Neural cell (in vitro differentiated cells): ENCODE measurements around the gene SND1. TPM values are rescaled to one million over a fixed set of nuclear protein-coding genes. Genes with fewer than 3 reads are reported as not detected.

ENCODE experiments used
- H2AFZ ChIP-seq: fragments of 200-600, 300-800 bp; sonication (generic), shearing (Covaris generic); 2 replicates; pipeline ENCODE4 v1.6.0; 2014; ENCODE audit warnings: low read depth, mild to moderate bottlenecking, antibody characterized with exemption, low read length, moderate library complexity
- H3F3A ChIP-seq: fragments of 200-600 bp; shearing (Covaris generic); 2 replicates; pipeline ENCODE4 v1.6.1; 2016; ENCODE audit warnings: mild to moderate bottlenecking, moderate library complexity, mixed read lengths, antibody characterized with exemption, low read length; ENCODE audit not compliant: insufficient read depth, poor library complexity, severe bottlenecking
- H3K27ac ChIP-seq: fragments of 200-600, 300-800 bp; sonication (generic), shearing (Covaris generic); 2 replicates; pipeline ENCODE4 v1.5.1; 2014; ENCODE audit warnings: mild to moderate bottlenecking, low read length, moderate library complexity
- H3K27me3 ChIP-seq: fragments of 300-800, 200-600 bp; sonication (generic), shearing (Covaris generic); 2 replicates; pipeline ENCODE4 v1.6.0; 2014; ENCODE audit warnings: mild to moderate bottlenecking, low read depth, low read length, moderate library complexity; ENCODE audit not compliant: insufficient read depth
- H3K36me3 ChIP-seq: fragments of 300-800, 200-600 bp; sonication (generic), shearing (Covaris generic); 2 replicates; pipeline ENCODE4 v1.5.1; 2014; ENCODE audit warnings: mild to moderate bottlenecking, antibody characterized with exemption, low read length, moderate library complexity; ENCODE audit not compliant: insufficient read depth
- H3K4me2 ChIP-seq: fragments of 300-800, 200-600 bp; sonication (generic), shearing (Covaris generic); 2 replicates; pipeline ENCODE4 v1.6.0; 2014; ENCODE audit warnings: mild to moderate bottlenecking, low read length
- H3K4me3 ChIP-seq: fragments of 300-800, 200-600 bp; sonication (generic), shearing (Covaris generic); 2 replicates; pipeline ENCODE4 v1.5.1; 2014; ENCODE audit warnings: mild to moderate bottlenecking, low read length, moderate library complexity
- H3K79me2 ChIP-seq: fragments of 200-600 bp; shearing (Covaris generic); replicated peaks from 2 replicates; pipeline ENCODE4 v1.6.0; 2014; ENCODE audit warnings: mild to moderate bottlenecking, low read length, moderate library complexity; ENCODE audit not compliant: insufficient read depth
- H3K9ac ChIP-seq: fragments of 300-800, 200-600 bp; sonication (generic), shearing (Covaris generic); 2 replicates; pipeline ENCODE4 v1.6.1; 2016; ENCODE audit warnings: mild to moderate bottlenecking, low read length, mixed read lengths
- H3K9me2 ChIP-seq: fragments of 200-600 bp; shearing (Covaris generic); 2 replicates; pipeline ENCODE4 v1.6.1; 2016; ENCODE audit warnings: mild to moderate bottlenecking, low read length, mixed read lengths; ENCODE audit not compliant: insufficient read depth
- H3K9me3 ChIP-seq: fragments of 200-600, 300-800 bp; sonication (generic), shearing (Covaris generic); 2 replicates; pipeline ENCODE4 v1.6.1; 2016; ENCODE audit warnings: mild to moderate bottlenecking, mixed run types, low read length, moderate library complexity, mixed read lengths
- H4K20me1 ChIP-seq: fragments of 200-600 bp; shearing (Covaris generic); 2 replicates; pipeline ENCODE4 v1.6.1; 2016; ENCODE audit warnings: mild to moderate bottlenecking, mixed run types; ENCODE audit not compliant: insufficient read depth
- CTCF ChIP-seq: fragments of 450-650 bp; IDR thresholded peaks from 2 replicates; pipeline ENCODE4 v1.5.1; 2014; ENCODE audit warnings: antibody characterized with exemption, mild to moderate bottlenecking, moderate library complexity; ENCODE audit not compliant: poor library complexity, severe bottlenecking
- EP300 ChIP-seq: fragments of 450-650 bp; conservative IDR thresholded peaks from 2 replicates; pipeline ENCODE4 v1.6.1; 2014; ENCODE audit warnings: antibody characterized with exemption, mild to moderate bottlenecking, moderate library complexity; ENCODE audit not compliant: poor library complexity, severe bottlenecking
- MXI1 ChIP-seq: fragments of 450-650 bp; conservative IDR thresholded peaks from 2 replicates; pipeline ENCODE4 v1.6.1; 2014; ENCODE audit warnings: antibody characterized with exemption, mild to moderate bottlenecking; ENCODE audit not compliant: poor library complexity, severe bottlenecking
- POLR2AphosphoS5 ChIP-seq: IDR thresholded peaks from 2 replicates; pipeline ENCODE4 v1.6.1; 2012
- RAD21 ChIP-seq: fragments of 450-650 bp; conservative IDR thresholded peaks from 2 replicates; pipeline ENCODE4 v1.6.1; 2014; ENCODE audit warnings: antibody characterized with exemption, mild to moderate bottlenecking, moderate library complexity
- REST ChIP-seq: IDR thresholded peaks from 2 replicates; pipeline ENCODE4 v1.6.1; 2012; ENCODE audit warnings: borderline replicate concordance
- SMC3 ChIP-seq: fragments of 450-650 bp; conservative IDR thresholded peaks from 2 replicates; pipeline ENCODE4 v1.6.1; 2014; ENCODE audit warnings: antibody characterized with exemption, mild to moderate bottlenecking, moderate library complexity; ENCODE audit not compliant: poor library complexity
- TAF1 ChIP-seq: IDR thresholded peaks from 2 replicates; pipeline ENCODE4 v1.6.1; 2012; ENCODE audit warnings: low read depth
- polyA plus RNA-seq: library from polyadenylated mRNA; depleted of rRNA; stranded (reverse); fragments of >200 nt; gene quantifications from 2 replicates; pipeline ENCODE4 v1.2.3, GENCODE V29; 2014

Gene SND1
- polyA plus RNA-seq, 1 donor from 2014 or later = 37.4 TPM

GRCh38 chr7:128004623-128005022, 352.6 kb downstream of the SND1 start:
- no peaks in the 10 kb centered on the region for H3K79me2 ChIP-seq
- H2AFZ ChIP-seq = no peak overlapping the region
- H3K36me3 ChIP-seq = peaks cover 9% of the 10 kb centered on the region
- no peak overlapping the region for H3K4me3 ChIP-seq
- no peak overlapping the region for H3K4me2 ChIP-seq
- H3K27ac ChIP-seq = no peak overlapping the region
- H3K9ac ChIP-seq = no peak overlapping the region
- H3F3A ChIP-seq = no peaks in the 10 kb centered on the region
- no peaks in the 10 kb centered on the region for H3K9me2 ChIP-seq
- H4K20me1 ChIP-seq = no peaks in the 10 kb centered on the region
- H3K27me3 ChIP-seq = no peaks in the 10 kb centered on the region
- no peaks in the 10 kb centered on the region for H3K9me3 ChIP-seq
- TF ChIP-seq CTCF (no peak), SMC3 (no peak), REST (no peak)

GRCh38 chr7:128005117-128005516, 353.1 kb downstream of the SND1 start:
- Histone ChIP-seq H3K4me3 (no peak overlapping the region), H3K36me3 (peaks cover 9% of the 10 kb centered on the region), H3K27ac (no peak overlapping the region), H3F3A (no peaks in the 10 kb centered on the region), H3K9me2 (no peaks in the 10 kb centered on the region), H2AFZ (no peak overlapping the region), H3K4me2 (no peak overlapping the region), H3K9me3 (no peaks in the 10 kb centered on the region), H3K79me2 (no peaks in the 10 kb centered on the region), H3K9ac (no peak overlapping the region), H3K27me3 (no peaks in the 10 kb centered on the region), H4K20me1 (no peaks in the 10 kb centered on the region)
- TF ChIP-seq REST (no peak), MXI1 (no peak), CTCF (no peak), TAF1 (no peak), RAD21 (no peak), EP300 (no peak), POLR2AphosphoS5 (no peak), SMC3 (no peak)
